ENCODE measurements around the gene NFATC2.

Gene NFATC2

DNA sequence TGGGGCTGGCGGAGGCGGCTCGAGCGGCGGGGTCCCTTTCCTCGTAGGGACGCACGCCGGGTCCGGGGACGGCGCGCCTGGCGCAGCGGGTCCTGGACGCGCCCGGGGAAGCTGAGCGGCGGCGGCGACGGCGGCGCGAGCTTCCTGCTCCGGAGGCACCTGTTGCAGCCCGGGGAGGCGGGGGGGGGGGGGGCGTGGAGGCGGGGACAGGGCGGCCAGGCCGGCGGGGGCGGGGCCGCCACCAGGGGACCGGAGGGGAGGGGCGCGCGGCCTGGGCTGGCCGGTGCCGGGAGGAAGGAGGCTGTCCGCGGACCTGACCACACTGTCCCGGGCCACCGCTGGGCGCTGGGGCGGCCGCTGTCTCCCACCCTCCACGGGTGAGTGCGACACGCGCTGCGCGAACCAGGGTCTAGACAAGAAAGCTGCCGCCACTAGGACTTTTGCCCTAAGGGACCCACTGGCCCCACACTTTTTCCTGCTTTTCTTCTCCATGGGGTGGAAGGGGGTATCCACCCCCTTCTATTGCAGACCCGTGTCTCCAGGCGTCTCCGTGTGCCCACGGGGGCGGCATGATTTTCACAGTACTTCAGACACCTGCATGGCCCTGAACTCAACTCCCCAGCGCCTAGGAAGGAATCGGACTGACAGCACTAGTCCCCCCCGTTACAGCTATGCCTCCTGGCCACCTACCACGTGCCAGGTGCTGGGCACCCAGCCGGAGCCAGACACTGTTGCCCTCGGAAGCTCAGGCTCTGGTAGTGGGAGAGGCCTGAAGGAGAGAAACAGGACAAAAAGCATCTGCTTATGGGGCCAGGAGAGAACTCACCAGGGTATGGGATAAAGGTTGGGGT is at the start of gene NFATC2:
NFATC2 (minus strand) TSS at position 149 of the 851 bp plus-strand sequence. CDS start 220 bp downstream, outside the sequence.
- peak in 1 of 3 experiments; percentile 42 for DNase-seq (ENCODE audit: low read depth in 3 of 3)

DNA sequence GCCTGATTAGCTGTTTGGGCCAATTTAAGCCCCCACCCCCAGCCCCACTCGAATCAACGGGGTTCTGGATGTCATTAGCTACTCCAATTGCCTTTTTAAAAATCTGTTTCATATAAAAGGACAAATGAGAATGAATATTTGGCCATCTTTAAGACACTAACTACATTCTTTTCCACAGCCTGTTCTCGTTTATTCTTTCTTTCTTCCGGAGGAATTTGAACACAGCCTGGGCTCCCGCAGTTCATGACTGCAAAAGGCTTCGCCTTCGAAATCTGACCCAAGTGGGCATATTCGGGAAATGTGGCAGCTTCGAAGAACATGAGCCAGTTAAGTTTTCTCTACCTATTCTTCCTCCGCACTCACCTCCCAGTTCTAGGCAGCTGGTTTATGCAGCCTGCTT is 49.4 kb upstream of the NFATC2 start:
- no peak for DNase-seq (ENCODE audit: low read depth in 3 of 3)

DNA sequence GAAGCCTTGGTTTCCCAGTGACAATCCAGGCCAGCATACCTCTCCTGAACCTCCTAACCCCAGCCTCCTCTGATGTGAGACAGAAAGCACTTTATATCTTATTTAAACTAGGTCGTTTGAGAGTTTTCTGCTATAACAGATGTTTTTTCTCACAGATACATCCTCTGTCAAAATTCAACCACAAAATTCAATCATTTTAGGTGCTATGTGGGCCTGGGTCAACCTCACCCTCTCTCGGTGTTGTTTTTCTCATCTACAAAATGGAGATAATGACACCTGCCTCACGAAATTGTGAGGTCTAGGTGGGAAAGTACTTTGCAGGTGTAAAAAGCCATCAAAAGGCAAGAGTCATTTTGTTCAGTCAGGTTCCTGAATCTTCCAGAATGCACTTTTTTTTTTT is 46.2 kb upstream of the NFATC2 start:
- DNase-seq (ENCODE audit: low read depth in 3 of 3), result no peak

DNA sequence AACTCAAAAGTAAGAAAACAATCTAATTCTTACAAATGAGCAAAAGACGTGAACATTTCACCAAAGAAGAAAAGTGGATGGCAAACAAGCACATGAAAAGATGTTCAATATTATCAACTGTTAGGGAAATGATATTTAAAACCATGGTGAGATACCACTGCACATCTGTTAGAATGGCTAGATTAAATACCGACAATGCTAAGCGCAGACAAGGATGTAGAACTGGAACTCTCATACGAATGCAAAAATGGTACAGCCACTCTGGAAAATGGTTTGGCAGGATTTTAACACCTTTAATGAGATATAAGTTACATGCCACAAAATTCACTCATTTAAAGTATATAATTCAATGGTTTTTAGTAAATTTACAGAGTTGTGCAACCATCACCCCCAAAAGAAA is 44.6 kb upstream of the NFATC2 start:
- no peak for DNase-seq (ENCODE audit: low read depth in 3 of 3)

DNA sequence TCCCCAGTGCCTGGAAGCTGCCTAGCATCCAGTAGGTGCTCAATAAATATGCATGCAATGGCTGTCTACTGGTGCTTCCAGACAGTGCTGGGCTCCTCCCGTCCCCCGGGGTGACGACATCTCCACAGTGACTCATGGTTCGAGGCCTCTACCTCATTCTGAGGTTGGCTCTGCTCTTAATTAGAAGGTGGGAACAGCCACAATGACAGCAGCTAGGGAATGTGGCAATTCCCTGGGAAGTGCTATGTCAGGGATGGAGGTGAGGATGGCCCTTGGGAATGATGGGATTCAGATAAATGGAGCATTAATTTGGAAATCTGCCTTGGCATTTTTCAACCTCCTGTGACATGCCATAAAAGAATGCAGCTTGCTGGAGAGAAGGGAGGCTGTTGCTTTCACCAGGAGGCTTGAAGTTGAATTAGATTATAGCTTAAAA is 43.5 kb upstream of the NFATC2 start:
- DNase-seq (ENCODE audit: low read depth in 3 of 3), result no peak

DNA sequence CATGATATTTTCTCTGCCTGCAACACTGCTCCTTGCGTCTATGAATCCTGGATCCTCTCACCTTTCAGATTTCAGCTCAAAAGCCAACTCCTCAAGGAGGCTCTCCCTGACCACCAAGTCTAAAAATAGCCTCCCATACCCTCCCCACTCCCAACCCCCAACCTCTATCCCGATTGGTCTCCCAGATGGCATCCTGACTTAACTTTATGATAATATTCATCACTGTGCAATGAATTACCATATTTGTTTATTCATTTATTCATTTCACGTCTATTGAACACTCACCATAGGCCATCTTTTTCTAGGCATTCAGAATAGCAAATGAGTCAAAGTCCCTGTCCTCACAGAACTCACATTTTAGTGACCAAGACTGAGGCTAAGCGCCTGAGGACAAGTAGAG is 42.6 kb upstream of the NFATC2 start:
- DNase-seq (ENCODE audit: low read depth in 3 of 3), result no peak

DNA sequence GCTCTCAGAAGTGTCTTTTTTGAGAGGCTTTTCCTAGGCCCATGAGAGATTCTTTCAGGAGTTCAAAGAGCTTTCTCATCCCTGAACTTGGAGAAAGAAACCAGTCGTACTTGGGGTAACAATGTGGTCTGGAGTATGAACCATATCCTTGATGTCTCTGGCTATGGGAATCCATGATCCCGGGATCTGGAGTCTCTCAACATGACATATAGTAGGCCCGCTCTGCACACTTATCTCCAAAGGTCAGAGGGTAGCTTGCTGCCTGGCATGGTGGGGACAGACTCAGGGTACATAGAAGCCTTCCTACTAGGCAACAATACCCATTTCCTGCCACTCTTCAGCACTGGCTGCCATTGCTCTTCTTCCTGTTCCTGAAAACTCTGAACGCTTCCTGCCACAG is 42.2 kb upstream of the NFATC2 start:
- DNase-seq (ENCODE audit: low read depth in 3 of 3), result no peak

DNA sequence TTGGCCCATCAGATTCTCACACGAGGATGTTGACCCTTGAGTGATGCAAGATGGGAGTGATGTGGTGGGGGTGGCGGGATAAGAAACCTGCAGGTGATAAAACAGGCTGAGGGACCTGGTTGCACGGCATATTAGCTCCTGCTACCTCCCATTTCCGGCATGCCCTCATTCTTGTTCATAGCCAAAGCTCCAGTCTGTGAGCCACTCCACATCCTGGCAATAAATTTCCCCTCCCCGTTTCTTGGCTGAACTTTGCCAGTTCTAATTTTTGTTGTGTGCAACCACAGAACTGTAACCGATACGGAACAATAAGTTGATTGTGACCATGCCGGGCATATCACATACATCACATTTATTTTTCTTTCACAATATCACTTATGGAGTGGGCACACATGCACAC is 41.6 kb upstream of the NFATC2 start:
- DNase-seq (ENCODE audit: low read depth in 3 of 3), result no peak

DNA sequence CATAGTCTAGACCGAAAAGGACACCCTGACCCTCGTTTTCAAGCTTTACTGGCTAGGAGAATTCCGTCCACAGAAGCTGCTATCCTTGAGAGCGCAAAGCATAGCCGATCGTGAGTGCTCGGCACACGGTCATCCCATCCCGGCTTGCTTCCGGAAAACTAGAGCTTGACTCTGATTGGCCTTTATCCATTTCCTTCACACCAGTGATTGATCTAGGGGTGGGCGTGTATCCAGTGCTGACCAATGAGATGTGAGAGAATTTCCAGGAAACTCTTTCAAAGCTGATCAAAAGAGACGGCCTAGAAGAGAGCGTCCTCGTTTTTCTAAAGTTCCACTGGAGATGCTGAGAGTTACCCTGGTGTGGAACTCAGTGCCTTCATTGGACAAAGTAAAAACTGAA is 41.0 kb upstream of the NFATC2 start:
- no peak for DNase-seq (ENCODE audit: low read depth in 3 of 3)

DNA sequence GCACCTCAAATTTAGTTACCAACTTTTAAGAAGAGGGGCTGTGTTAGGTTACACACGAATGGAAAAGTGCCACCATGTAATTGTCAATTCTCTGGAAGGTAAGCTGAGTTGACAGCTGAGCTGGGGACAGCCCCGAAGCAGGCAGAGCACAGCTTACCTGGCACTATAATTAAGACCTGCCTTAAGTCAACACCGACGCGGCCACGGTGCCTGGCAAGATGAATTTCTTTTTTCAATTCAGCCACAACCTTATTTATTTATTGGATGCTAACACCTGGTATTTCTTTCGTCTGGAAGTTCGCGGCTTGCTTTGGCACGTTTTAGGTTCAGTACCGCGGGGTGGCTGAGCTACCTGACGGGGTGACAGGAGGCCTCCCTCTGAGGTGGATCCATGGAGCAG is 40.6 kb upstream of the NFATC2 start:
- no peak for DNase-seq (ENCODE audit: low read depth in 3 of 3)

DNA sequence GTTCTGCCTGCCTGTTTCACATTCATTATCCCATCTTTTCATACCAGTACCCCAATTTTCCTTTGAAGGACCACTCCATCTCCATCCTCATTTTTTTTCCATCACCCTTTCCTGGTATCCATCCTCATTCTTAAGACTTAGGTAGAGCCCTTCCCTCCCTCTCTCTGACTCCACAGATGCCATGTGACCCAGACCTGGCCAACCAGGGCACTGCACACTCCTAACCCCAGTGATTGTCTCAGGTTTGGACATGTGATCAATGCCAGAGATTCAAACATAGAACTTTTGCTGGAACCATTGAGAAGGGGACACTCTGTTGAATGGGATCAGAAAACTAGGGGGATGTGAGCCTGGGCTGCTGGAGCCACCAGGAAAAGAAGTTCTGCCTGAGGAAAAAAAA is 39.1 kb upstream of the NFATC2 start:
- no peak for DNase-seq (ENCODE audit: low read depth in 3 of 3)

DNA sequence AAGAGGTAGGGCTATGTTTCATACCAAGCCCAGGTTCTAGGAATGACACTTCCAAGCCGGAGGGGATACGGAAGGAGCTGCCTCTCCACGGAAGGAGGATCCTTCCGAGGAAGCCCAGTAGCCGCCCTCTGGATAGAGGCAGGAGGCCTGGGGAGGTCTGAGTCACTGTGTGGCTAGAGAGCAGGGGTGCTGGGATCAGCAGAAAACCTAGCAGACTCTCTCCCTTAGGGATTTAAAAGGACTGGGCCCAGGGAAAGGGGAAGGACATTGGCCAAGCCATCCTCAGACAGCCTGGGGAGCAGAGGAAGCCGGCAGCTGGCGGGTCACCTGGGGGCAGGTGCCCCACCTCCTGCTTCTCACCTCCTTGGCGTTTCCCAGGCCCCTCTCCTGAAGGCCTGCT is 36.6 kb upstream of the NFATC2 start:
- DNase-seq (ENCODE audit: low read depth in 3 of 3), result no peak

DNA sequence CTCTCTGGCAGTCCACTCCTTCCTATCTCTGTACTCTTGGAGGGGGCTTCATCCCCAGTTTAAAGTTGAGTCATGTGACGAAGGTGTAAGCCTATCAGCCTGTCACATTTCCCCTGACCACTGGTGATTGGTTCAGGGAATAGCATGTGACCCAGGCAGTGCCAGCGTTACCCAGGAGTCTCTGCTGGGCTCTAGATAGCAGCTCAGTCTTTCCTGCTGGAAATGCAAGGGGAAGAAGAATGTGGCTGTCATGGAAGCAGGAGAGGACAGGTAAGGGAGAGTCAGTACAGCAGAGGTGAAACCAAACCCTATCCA is 35.6 kb upstream of the NFATC2 start:
- DNase-seq (ENCODE audit: low read depth in 3 of 3), result no peak

DNA sequence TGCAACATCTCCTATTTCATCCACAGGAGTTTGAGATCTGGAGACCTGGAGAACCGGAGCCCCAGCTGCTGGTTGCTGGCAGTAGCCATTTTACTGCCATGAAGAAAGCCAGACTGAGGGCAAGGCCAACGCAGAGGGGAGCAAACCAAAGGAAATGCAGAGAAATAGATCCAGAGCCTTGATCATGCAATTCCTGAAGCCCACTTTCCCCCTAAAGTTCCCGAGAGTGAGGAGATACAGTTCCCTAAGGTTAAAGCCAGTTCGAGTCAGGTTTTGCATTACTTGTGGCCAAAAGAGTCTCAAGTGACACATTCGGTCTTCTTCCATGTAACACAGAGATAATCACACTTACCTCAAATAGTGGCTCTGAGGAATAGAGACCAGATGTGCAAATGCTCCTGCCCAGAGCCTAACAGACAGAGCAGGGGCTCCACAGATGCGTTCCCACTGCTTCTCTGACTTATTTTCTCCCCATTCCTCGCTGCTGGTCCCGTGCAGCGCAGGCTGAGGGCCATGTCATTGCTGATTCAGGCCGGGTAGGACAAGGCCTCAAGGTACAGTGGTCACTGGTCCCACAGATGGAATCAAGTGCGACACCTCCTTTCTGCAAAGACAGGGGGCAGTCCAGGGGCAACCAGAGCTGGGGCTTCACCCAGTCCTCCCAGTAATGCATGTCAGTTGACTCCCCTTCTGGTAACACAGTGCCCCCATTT is 35.1 kb upstream of the NFATC2 start:
- DNase-seq (ENCODE audit: low read depth in 3 of 3), result no peak

DNA sequence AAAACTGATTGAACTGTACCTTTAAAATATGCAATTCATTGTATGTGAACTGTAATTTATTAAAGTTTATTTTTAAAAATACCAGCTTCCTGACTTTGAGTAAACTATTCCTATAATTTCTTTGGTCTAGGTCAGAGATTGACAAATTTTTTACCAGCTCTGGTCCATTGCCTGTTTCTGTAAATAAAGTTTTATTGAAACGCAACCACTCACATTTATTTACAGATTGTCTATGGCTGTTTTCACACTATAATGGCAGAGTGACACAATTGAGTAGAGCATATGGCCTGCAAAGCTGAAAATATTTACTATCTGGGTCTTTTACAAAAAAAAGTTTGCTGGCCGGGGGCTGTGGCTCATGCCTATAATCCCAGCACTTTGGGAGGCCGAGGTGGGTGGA is 33.0 kb upstream of the NFATC2 start:
- DNase-seq (ENCODE audit: low read depth in 3 of 3), result no peak

DNA sequence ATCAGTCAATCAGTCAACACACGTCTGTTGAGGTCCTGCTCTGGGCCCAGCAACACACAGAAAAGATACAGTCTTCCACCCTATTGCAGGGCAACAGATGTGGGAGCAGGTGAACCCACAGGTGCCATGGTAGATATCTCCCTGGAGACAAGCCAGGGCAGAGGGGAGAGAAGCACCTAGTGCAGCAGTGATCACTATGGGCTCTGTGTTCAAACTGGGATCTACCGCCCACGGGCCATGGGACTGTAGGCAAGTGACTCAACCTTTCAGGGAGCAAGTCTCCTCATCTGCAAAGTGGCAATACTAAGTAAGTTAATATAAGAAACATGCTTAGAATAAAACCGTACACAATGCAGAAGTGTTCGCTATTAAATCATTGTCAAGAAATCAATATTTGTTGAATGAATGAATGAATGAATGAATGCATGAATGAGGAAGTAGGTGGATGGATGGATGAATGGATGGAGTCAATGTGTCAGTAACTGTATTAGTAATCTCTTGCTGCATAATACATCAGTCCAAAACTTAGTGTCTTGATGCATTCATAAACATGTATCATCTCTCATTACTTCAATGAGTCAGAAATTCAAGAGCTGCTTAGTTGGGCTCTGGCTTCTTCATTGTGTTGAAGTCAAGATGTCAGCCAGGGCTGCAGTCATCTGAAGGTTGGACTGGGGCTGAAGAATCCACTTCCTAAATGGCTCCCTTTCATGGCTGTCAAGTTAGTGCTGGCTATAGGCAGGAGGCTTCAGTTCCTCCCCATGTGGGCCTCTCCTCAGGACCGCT is 31.9 kb upstream of the NFATC2 start:
- peak in 1 of 3 experiments; percentile 48 for DNase-seq (ENCODE audit: low read depth in 3 of 3)

DNA sequence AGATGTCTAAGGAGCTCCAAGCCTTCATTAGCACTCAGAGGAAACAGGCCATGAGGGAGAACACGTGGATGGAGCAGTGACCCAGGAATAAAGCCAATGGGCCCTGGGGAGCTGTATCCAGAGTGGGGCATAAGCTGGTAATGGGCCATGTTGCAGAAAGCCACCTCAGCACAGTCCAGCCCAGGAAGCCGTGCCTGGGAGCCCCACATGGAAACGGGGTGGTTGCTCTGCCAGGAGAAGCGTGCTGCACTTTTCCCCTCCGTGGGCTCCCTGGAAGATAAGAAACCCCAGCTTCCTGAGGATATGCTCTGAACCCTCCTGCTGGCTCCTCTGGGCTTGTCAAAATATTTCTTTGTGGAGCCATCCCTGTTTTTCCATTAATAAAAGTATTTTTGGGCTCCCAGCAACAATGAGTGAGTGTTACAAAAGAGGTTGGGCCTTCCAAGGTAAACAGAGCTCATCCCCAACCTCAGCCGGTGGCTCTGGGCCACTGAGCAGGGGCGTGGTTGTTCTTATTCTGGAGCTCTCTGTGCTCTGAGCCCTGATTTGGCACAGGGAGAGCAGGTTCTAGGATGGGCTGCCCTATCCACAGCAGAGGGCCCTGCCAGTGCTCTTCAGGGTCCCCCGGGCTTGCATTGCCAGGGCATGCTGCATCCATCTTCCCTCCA is 31.2 kb upstream of the NFATC2 start:
- DNase-seq (ENCODE audit: low read depth in 3 of 3), result no peak

DNA sequence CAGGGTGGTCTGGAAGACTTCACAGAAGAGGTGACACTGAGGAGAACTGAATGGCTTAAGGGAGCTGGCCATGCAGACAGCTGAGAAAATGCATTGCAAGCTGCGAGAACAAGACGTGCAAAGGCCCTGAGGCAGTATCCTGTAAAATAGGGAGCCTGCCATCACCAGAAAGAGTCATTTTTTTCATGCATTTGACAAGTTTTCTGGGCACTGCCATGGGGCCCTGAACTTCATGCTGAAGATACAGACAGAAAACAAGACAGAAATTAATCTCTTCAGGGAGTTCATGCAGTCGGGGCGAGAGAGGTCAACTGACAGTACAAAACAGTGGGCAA is 28.9 kb upstream of the NFATC2 start:
- DNase-seq (ENCODE audit: low read depth in 3 of 3), result no peak

DNA sequence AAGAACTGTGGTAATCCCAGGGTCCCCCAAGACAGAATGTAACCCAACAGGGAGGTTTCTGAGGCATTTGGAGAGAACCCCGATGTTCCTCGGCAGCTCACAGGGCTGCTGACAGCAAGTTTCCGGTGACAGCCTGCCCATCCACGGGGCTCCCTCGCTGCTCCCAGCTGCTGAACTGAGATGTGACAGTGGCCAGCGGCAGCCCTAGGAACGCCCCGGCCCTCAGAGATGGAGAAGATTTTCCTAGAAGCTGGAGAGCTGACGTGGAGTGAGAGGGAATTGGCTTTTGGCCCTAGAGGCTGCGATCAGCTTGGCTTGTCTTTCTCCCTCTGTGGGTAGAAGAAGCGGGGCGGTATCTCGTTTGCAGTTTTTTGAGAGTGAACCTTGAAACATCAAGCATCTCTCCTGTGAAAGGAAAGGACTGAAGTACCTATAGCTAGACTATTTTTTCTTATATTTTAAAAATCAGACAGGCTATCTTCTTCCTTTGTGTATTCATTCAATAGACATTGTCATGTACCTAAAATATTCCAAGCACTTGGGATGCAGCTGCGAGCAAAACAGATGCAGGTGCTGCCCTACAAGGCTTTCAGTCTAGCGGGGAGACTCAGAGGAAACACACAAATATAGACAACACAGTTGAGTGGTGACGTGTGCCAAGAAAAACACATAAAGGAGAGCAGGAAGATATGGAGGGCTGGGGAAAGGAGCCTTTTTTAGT is 28.4 kb upstream of the NFATC2 start:
- DNase-seq (ENCODE audit: low read depth in 3 of 3), result no peak

DNA sequence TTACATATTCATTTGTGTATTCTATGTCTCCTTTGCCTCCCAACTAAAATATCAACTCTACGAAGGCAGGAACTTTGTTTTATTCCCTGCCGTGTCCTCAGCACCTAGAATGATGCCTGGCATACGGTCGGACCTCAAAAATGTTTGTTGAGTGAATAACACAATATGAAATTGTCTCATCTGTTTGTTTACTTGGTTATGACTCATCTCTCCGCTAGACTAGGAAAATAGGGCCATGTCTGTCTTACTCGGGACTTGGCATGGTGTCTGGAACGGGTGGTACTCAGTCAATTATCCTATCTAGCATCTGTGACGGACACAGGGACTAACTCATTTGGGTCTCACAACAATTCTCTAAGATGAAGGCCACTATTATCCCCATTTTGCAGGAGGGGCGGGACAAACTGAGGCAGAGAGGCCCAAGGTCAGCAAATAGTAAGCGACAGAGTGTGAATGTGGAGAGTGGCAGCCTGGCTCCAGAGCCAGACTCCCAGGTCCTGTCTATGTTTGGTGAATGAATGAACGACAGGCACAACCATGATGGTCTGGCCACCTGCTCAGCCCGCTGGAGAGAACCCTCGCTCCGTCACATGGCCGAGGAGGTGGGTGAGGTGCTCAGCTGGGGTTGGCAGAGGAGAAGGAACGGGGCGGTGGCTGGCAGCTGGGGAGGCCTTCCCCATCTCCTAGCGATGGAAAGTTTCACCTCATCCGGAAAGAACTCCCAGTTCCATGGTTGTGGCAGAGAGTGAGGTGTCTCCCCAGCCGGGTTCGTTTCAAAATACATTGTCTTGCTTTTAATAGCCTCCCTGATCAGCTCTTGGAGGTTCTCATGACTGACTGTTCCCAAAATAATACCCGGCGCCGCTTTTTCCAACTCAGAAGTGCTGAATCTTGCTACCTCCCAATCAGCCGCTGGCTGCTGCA is 27.6 kb upstream of the NFATC2 start:
- DNase-seq (ENCODE audit: low read depth in 3 of 3), result no peak
